Suprapubic skin (tissue), 4 donors: ENCODE measurements around the gene KRTAP5-11.

Source experiments
- EP300 ChIP-seq: sonication (generic); formaldehyde crosslinking; IDR thresholded peaks from one replicate; pipeline ENCODE4 v1.6.1; 2017; ENCODE audit warnings: antibody characterized with exemption
- POLR2A ChIP-seq, 2 donors: fragments of 450-650 bp; IDR thresholded peaks; one replicate each; pipeline ENCODE4 v1.6.1; 2017; ENCODE audit warnings: antibody characterized with exemption in 2 of 2, mild to moderate bottlenecking in 2 of 2, moderate library complexity in 2 of 2
- POLR2AphosphoS5 ChIP-seq, 3 donors: sonication (generic); formaldehyde crosslinking; IDR thresholded peaks; one replicate each; pipeline ENCODE4 v1.6.1; 2017; ENCODE audit warnings: antibody characterized with exemption in 3 of 3
- TF ChIP-seq, protein P1 (sequence below), 2 donors: fragments of 200-600 bp in 1 of 2; fragments of 450-650 bp in 1 of 2; sonication (generic) in 1 of 2; IDR thresholded peaks; one replicate each; pipeline ENCODE4 v1.5.1; 2016 to 2019; ENCODE audit warnings: antibody characterized with exemption in 2 of 2, mild to moderate bottlenecking in 1 of 2, moderate library complexity in 1 of 2

DNA sequence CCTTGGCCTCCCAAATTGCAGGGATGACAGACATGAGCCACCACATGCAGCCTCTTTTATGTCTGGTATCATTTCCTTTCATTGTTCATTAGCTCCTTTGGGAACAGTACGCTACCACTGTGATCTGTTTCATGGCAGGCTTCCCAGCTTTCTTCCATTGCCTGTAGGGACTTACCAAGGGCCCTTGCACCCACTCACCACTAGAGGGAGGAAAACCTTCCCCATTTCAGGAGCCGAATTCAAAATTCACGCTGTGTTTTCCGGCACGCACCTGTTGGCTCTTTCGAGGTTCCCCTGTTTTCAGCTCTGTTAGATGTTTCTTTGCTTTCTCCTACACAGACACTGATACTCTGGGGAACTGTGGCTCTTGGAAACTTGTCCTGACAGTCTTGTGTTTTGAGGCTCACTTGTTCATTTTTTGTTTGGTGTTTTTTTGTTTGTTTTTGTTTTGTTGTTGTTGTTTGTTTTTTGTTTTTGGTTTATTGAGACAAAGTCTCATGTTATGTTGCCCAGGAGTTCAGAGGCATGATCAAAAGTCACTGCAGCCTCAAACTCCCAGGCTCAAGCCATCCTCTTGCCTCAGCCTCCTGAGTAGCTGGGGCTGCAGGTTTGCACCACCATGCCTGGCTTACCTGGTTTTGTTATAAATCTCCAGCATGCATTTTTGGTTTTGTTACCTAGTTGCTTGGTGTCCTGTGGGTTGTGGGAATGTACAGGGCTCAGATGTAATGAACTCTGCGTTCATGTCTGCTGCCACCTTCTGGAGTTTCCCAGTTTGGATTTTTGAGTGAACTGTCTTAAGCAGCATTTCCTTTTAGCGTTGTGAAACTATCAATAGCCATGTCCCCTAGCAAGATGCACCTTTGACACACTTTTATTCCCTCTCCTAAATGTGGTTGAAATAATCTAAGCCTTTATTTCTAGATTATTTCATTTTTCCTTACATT, 2.3 kb downstream of the KRTAP5-11 start:
- TF ChIP-seq POLR2AphosphoS5 (IDR thresholded peaks at IDR 0.05) (no peak), EP300 (no peak), POLR2A (IDR thresholded peaks at IDR 0.05) (no peak)
- TF ChIP-seq, protein P1, sequence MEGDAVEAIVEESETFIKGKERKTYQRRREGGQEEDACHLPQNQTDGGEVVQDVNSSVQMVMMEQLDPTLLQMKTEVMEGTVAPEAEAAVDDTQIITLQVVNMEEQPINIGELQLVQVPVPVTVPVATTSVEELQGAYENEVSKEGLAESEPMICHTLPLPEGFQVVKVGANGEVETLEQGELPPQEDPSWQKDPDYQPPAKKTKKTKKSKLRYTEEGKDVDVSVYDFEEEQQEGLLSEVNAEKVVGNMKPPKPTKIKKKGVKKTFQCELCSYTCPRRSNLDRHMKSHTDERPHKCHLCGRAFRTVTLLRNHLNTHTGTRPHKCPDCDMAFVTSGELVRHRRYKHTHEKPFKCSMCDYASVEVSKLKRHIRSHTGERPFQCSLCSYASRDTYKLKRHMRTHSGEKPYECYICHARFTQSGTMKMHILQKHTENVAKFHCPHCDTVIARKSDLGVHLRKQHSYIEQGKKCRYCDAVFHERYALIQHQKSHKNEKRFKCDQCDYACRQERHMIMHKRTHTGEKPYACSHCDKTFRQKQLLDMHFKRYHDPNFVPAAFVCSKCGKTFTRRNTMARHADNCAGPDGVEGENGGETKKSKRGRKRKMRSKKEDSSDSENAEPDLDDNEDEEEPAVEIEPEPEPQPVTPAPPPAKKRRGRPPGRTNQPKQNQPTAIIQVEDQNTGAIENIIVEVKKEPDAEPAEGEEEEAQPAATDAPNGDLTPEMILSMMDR (IDR thresholded peaks at IDR 0.05): peak; percentile 26 to 83
